SU-DHL-6 (cell line): ENCODE measurements around the gene KRT5.

ENCODE experiments used
- H2AFZ ChIP-seq: fragments of 200-600 bp; sonication (generic); 2 replicates; pipeline ENCODE4 v1.6.1; 2014; ENCODE audit warnings: low read depth, mild to moderate bottlenecking, moderate library complexity, mixed read lengths, antibody characterized with exemption, low read length; ENCODE audit not compliant: severe bottlenecking
- H3F3A ChIP-seq: fragments of 200-600 bp; shearing (Covaris generic); 2 replicates; pipeline ENCODE4 v1.6.0; 2016; ENCODE audit warnings: antibody characterized with exemption, mild to moderate bottlenecking; ENCODE audit not compliant: insufficient read depth
- H3K27ac ChIP-seq: fragments of 200-600 bp; sonication (generic); 2 replicates; pipeline ENCODE4 v1.5.1; 2016; ENCODE audit warnings: low read depth, mild to moderate bottlenecking, low read length, moderate library complexity, mixed read lengths
- H3K27me3 ChIP-seq: fragments of 200-600 bp; sonication (generic), shearing (Covaris generic); 2 replicates; pipeline ENCODE4 v1.6.0; 2014; ENCODE audit warnings: mild to moderate bottlenecking, low read length
- H3K36me3 ChIP-seq: fragments of 200-600 bp; sonication (generic); 2 replicates; pipeline ENCODE4 v1.6.1; 2014; ENCODE audit warnings: mild to moderate bottlenecking, low read length, mixed read lengths
- H3K4me2 ChIP-seq: fragments of 300-600, 200-600 bp; shearing (Covaris generic), sonication (generic); 2 replicates; pipeline ENCODE4 v1.6.0; 2014; ENCODE audit warnings: low read length, low read depth, mild to moderate bottlenecking; ENCODE audit not compliant: poor library complexity, severe bottlenecking
- H3K4me3 ChIP-seq: fragments of 200-600 bp; sonication (generic); 2 replicates; pipeline ENCODE4 v1.5.1; 2014; ENCODE audit warnings: antibody characterized with exemption, low read length, mild to moderate bottlenecking, mixed read lengths; ENCODE audit not compliant: insufficient read depth, poor library complexity, severe bottlenecking
- H3K79me2 ChIP-seq: fragments of 200-600 bp; sonication (generic); 2 replicates; pipeline ENCODE4 v1.6.1; 2014; ENCODE audit warnings: mild to moderate bottlenecking, low read length, moderate library complexity; ENCODE audit not compliant: insufficient read depth
- H3K9ac ChIP-seq: fragments of 200-600 bp; sonication (generic); 2 replicates; pipeline ENCODE4 v1.7.0; 2014; ENCODE audit warnings: mild to moderate bottlenecking, low read length
- H3K9me2 ChIP-seq: fragments of 200-600 bp; sonication (generic); replicated peaks from 2 replicates; pipeline ENCODE4 v1.6.1; 2014; ENCODE audit warnings: low read length; ENCODE audit not compliant: insufficient read depth
- H3K9me3 ChIP-seq: fragments of 200-600 bp; sonication (generic); 2 replicates; pipeline ENCODE4 v1.6.1; 2014; ENCODE audit warnings: low read length, mixed read lengths; ENCODE audit not compliant: insufficient read depth
- H4K20me1 ChIP-seq: fragments of 200-600 bp; sonication (generic); 2 replicates; pipeline ENCODE4 v1.6.1; 2014; ENCODE audit warnings: low read depth, mild to moderate bottlenecking, antibody characterized with exemption, low read length, moderate library complexity, mixed read lengths
- CTCF ChIP-seq: fragments of 200-600 bp; sonication (generic); IDR thresholded peaks from one replicate; pipeline ENCODE4 v1.5.1; 2017; ENCODE audit warnings: antibody characterized with exemption, mild to moderate bottlenecking, low read length, moderate library complexity; ENCODE audit not compliant: insufficient read depth, poor library complexity, severe bottlenecking
- EZH2phosphoT487 ChIP-seq: fragments of 200-600 bp; sonication (generic), shearing (Covaris generic); conservative IDR thresholded peaks from 2 replicates; pipeline ENCODE4 v1.6.1; 2018; ENCODE audit warnings: mild to moderate bottlenecking, antibody characterized with exemption, low read length, moderate library complexity, mixed read lengths

KRT5 gene

GRCh38 chr12:52514471-52515318 is 5.5 kb downstream of the KRT5 start:
- Histone ChIP-seq H3K4me3 (no peak overlapping the region), H2AFZ (no peak overlapping the region), H3K9me3 (peaks cover 5% of the 10 kb centered on the region; the same call in 1 of the 2 replicates), H3K4me2 (no peak overlapping the region), H3K9ac (no peak overlapping the region), H3K27me3 (0 out of 2 replicates have a peak, but pooled peaks cover 4% of the 10 kb centered on the region), H3K27ac (no peak overlapping the region), H3K36me3 (no peaks in the 10 kb centered on the region), H3K79me2 (no peaks in the 10 kb centered on the region), H3F3A (no peaks in the 10 kb centered on the region), H4K20me1 (no peaks in the 10 kb centered on the region; the same call in 1 of the 2 replicates), H3K9me2 (no peaks in the 10 kb centered on the region)
- no peak for TF ChIP-seq EZH2phosphoT487
- no peak for TF ChIP-seq CTCF

GRCh38 chr12:52513736-52514135 is 6.5 kb downstream of the KRT5 start:
- Histone ChIP-seq H2AFZ (no peak overlapping the region), H3K36me3 (no peaks in the 10 kb centered on the region), H3K9me3 (peaks cover 5% of the 10 kb centered on the region; the same call in 1 of the 2 replicates), H3K4me3 (no peak overlapping the region), H4K20me1 (no peaks in the 10 kb centered on the region; the same call in 1 of the 2 replicates), H3F3A (no peaks in the 10 kb centered on the region), H3K4me2 (no peak overlapping the region), H3K9me2 (no peaks in the 10 kb centered on the region), H3K79me2 (no peaks in the 10 kb centered on the region), H3K27me3 (0 out of 2 replicates have a peak, but pooled peaks cover 4% of the 10 kb centered on the region), H3K9ac (no peak overlapping the region), H3K27ac (no peak overlapping the region)
- TF ChIP-seq EZH2phosphoT487 (no peak), CTCF (no peak)

GRCh38 chr12:52508211-52508610 is 12.0 kb downstream of the KRT5 start:
- TF ChIP-seq EZH2phosphoT487 (no peak), CTCF (no peak)
- no peak overlapping the region for H3K27ac ChIP-seq

More at GRCh38 chr12:52508211-52508610, 12.0 kb downstream of the KRT5 start:
- no peaks in the 10 kb centered on the region for H3K79me2 ChIP-seq
- H3F3A ChIP-seq: no peaks in the 10 kb centered on the region
- no peaks in the 10 kb centered on the region for H3K36me3 ChIP-seq
- H3K4me3 ChIP-seq: no peak overlapping the region
- H3K9me2 ChIP-seq: no peaks in the 10 kb centered on the region
- no peaks in the 10 kb centered on the region for H4K20me1 ChIP-seq
- no peak overlapping the region for H3K9ac ChIP-seq
- no peak overlapping the region for H2AFZ ChIP-seq
- 0 out of 2 replicates have a peak, but pooled peaks cover 4% of the 10 kb centered on the region for H3K27me3 ChIP-seq
- H3K4me2 ChIP-seq: no peak overlapping the region
- peaks cover 5% of the 10 kb centered on the region; the same call in 1 of the 2 replicates for H3K9me3 ChIP-seq
